ENCODE results near the gene TREX2. TPM values are rescaled to one million over a fixed set of nuclear protein-coding genes. Genes with fewer than 3 reads are reported as not detected.

TREX2 gene
- total and polyA plus RNA-seq, 7 experiments from 2014 or later: 0.25 to 5.5 (median 2.8) TPM

DNA sequence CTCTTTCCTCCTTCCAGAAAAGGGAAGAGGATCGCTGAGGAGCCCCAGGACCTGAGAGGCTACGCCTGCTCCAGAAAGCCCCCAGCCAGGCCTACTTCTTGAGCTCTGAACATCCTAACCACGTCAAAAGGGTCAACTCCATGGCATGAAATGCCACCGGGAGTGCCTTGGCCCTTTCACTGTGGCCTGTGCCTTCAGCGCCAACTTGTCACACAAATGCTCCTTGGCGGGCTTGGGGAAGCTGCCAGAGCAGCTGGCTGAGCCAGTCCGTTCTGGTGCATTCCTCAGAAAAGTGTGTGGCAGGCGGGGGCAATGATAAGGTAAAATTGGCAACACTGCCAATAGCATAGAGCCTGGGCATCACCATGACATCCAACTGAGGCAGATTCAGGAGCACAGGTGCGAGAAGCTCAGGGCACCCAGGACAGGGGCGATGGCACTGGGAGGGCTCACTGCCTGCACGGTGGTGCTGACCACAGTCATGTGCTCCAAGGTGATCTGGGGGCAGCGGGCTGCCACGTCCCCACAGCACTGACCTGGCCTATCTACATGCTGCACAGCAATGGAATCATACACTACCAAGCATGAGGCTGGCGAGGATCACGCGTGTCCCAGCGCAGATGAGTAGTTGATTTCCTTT is 12.1 kb upstream of the TREX2 start:
- Histone ChIP-seq H3K27me3 (ENCODE audit: control insufficient read depth in 2 of 2, insufficient read depth in 2 of 2, low read length in 2 of 2) (no peaks in the 10 kb centered on the region), H3K27ac (ENCODE audit: low read depth, low read length) (no peak overlapping the region), H3K36me3 (ENCODE audit: control insufficient read depth in 2 of 3, insufficient read depth in 3 of 3, low read length in 3 of 3) (peaks cover 0 to 46% (median 0%) of the 10 kb centered on the region in 3 experiments), H3K4me1 (ENCODE audit: control insufficient read depth in 2 of 2, insufficient read depth in 2 of 2, low read length in 2 of 2) (no peaks in the 10 kb centered on the region), H3K4me3 (ENCODE audit: low read length) (no peak overlapping the region), H3K9me3 (ENCODE audit: control insufficient read depth in 2 of 3, low read length in 3 of 3) (no peaks in the 10 kb centered on the region)
- DNase-seq (no peak), ATAC-seq (no peak)
- no peaks in the 10 kb centered on the region for H3K27me3 Mint-ChIP-seq
- POLR2A ChIA-PET: no interaction called here
- H3K4me3 Mint-ChIP-seq: no peak overlapping the region
- peaks cover 0 to 9% (median 2%) of the 10 kb centered on the region in 5 donors for H3K36me3 Mint-ChIP-seq
- H3K4me1 Mint-ChIP-seq: peaks cover 0 to 3% (median 0%) of the 10 kb centered on the region in 7 donors
- H3K27ac Mint-ChIP-seq: no peak overlapping the region
- H3K9me3 Mint-ChIP-seq: no peaks in the 10 kb centered on the region
- CTCF ChIA-PET: interaction anchor here (0.6 to 1.3 kb wide), 2 partner anchors 49 to 187 kb away, joined by 3 read pairs; no protein-coding TSS in a partner anchor
- intact Hi-C loops (cut with micrococcal nuclease): no loop called here

DNA sequence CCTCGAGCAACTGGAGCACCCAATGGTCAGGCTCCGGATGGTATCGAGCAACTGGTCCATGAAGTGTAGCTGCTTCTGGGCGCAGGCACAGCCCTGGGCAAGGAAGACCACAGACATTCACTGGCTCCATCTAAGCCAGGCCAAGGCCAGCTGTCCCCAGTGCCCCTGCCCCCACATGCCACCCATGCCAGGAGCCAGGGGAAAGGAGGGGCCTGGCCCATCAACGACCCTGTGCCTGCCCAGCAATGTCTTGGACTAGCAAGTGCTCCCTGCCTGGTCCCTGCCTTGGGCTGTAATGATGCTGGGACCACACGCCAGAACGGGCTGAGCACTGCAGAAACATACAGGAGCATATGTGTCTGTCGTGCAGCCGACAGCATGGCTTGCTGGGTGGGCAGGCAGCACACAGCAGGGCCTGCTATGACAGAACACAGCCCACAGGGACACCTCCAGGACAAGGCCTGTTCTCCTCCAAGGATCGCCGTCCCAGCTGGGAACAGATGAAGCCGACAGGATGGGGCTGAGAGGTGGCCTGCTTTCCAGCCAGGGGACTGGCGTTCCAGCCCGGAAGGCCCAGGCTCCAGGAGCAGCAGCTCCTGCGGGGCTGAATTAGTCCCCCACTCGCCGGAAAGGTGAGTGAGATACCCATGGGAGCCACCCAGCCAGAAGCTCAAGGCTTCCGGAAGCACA is 11.4 kb upstream of the TREX2 start:
- CTCF ChIA-PET: interaction anchor here (1.3 kb wide), 1 partner anchor 50 kb away, joined by 3 read pairs; no protein-coding TSS in a partner anchor
- POLR2A ChIA-PET: no interaction called here
- intact Hi-C loops (cut with micrococcal nuclease): no loop called here
- H3K9me3 ChIP-seq (ENCODE audit: control insufficient read depth in 2 of 3, low read length in 3 of 3): no peaks in the 10 kb centered on the region
- Mint-ChIP-seq H3K27ac (no peak overlapping the region), H3K9me3 (no peaks in the 10 kb centered on the region), H3K36me3 (peaks cover 0 to 9% (median 2%) of the 10 kb centered on the region in 5 donors), H3K4me1 (peaks cover 0 to 3% (median 0%) of the 10 kb centered on the region in 7 donors), H3K27me3 (no peaks in the 10 kb centered on the region), H3K4me3 (no peak overlapping the region)
- H3K36me3 ChIP-seq (ENCODE audit: control insufficient read depth in 2 of 3, insufficient read depth in 3 of 3, low read length in 3 of 3): peaks cover 0 to 43% (median 0%) of the 10 kb centered on the region in 3 experiments
- no peak for ATAC-seq
- no peak overlapping the region for H3K4me3 ChIP-seq (ENCODE audit: low read length)
- H3K27me3 ChIP-seq (ENCODE audit: control insufficient read depth in 2 of 2, insufficient read depth in 2 of 2, low read length in 2 of 2): no peaks in the 10 kb centered on the region
- no peak overlapping the region for H3K27ac ChIP-seq (ENCODE audit: low read depth, low read length)
- DNase-seq: no peak
- no peaks in the 10 kb centered on the region for H3K4me1 ChIP-seq (ENCODE audit: control insufficient read depth in 2 of 2, insufficient read depth in 2 of 2, low read length in 2 of 2)

DNA sequence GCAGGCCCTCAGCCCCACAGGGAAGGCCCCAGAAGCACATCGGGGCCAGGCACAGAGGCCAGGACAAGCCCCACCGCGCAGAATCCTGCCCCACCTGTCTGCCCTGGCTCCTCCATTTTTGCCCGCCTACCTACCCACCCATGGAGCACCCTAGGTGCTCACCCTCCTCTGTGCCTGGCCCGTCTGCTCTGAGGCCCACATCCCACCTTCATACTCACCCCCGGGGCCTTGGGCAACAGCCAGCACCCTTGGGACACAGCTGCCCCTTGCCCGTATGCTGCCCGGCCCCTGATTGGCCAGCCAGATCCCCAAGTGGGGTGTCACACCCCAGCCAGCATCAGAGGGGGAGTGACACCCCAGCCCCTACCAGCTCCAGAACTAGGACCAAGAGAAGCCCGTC is 10.8 kb upstream of the TREX2 start:
- H3K4me1 ChIP-seq (ENCODE audit: control insufficient read depth in 2 of 2, insufficient read depth in 2 of 2, low read length in 2 of 2): no peaks in the 10 kb centered on the region
- H3K27ac ChIP-seq (ENCODE audit: low read depth, low read length): no peak overlapping the region
- DNase-seq: no peak
- Mint-ChIP-seq H3K4me3 (no peak overlapping the region), H3K27ac (no peak overlapping the region), H3K36me3 (peaks cover 0 to 9% (median 2%) of the 10 kb centered on the region in 5 donors), H3K9me3 (no peaks in the 10 kb centered on the region), H3K4me1 (peaks cover 0 to 3% (median 0%) of the 10 kb centered on the region in 7 donors), H3K27me3 (no peaks in the 10 kb centered on the region)
- no peaks in the 10 kb centered on the region for H3K27me3 ChIP-seq (ENCODE audit: control insufficient read depth in 2 of 2, insufficient read depth in 2 of 2, low read length in 2 of 2)
- ChIA-PET POLR2A (no interaction called here), CTCF (no interaction called here)
- intact Hi-C loops (cut with micrococcal nuclease): no loop called here
- no peak for ATAC-seq
- no peaks in the 10 kb centered on the region for H3K9me3 ChIP-seq (ENCODE audit: control insufficient read depth in 2 of 3, low read length in 3 of 3)
- peaks cover 0 to 41% (median 0%) of the 10 kb centered on the region in 3 experiments for H3K36me3 ChIP-seq (ENCODE audit: control insufficient read depth in 2 of 3, insufficient read depth in 3 of 3, low read length in 3 of 3)
- H3K4me3 ChIP-seq (ENCODE audit: low read length): no peak overlapping the region

DNA sequence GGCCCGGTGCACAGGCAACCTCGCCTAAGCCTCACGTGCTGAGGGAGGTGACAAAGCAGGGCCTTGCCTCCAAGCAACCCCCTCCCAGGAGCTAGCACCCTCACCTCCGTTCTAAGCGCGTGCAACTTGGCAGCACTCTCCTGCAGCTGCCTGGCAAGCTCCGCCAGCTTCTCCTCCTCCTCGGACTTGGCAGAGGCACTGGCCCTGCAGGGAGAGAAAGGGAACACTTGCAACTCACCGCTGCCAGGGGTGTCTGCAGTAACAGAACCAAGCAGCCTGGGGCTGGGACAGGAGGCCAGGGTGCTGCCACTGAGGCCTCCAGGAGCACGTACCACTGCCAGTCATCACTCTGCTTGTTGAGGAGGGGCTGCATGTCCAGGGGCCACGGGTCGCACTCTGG is 10.3 kb upstream of the TREX2 start:
- peaks cover 0 to 3% (median 0%) of the 10 kb centered on the region in 7 donors for H3K4me1 Mint-ChIP-seq
- no peak for ATAC-seq
- ChIA-PET CTCF (interaction anchor here (0.8 kb wide), 1 partner anchor 90 kb away, joined by 3 read pairs; no protein-coding TSS in a partner anchor), POLR2A (no interaction called here)
- Histone ChIP-seq H3K9me3 (ENCODE audit: control insufficient read depth in 2 of 3, low read length in 3 of 3) (no peaks in the 10 kb centered on the region), H3K27ac (ENCODE audit: low read depth, low read length) (no peak overlapping the region), H3K4me3 (ENCODE audit: low read length) (no peak overlapping the region), H3K36me3 (ENCODE audit: control insufficient read depth in 2 of 3, insufficient read depth in 3 of 3, low read length in 3 of 3) (peaks cover 0 to 44% (median 0%) of the 10 kb centered on the region in 3 experiments), H3K27me3 (ENCODE audit: control insufficient read depth in 2 of 2, insufficient read depth in 2 of 2, low read length in 2 of 2) (no peaks in the 10 kb centered on the region), H3K4me1 (ENCODE audit: control insufficient read depth in 2 of 2, insufficient read depth in 2 of 2, low read length in 2 of 2) (no peaks in the 10 kb centered on the region)
- no peak overlapping the region for H3K27ac Mint-ChIP-seq
- intact Hi-C loops (cut with micrococcal nuclease): no loop called here
- H3K27me3 Mint-ChIP-seq: no peaks in the 10 kb centered on the region
- no peak for DNase-seq
- H3K9me3 Mint-ChIP-seq: no peaks in the 10 kb centered on the region
- H3K36me3 Mint-ChIP-seq: peaks cover 0 to 9% (median 2%) of the 10 kb centered on the region in 5 donors
- no peak overlapping the region for H3K4me3 Mint-ChIP-seq

DNA sequence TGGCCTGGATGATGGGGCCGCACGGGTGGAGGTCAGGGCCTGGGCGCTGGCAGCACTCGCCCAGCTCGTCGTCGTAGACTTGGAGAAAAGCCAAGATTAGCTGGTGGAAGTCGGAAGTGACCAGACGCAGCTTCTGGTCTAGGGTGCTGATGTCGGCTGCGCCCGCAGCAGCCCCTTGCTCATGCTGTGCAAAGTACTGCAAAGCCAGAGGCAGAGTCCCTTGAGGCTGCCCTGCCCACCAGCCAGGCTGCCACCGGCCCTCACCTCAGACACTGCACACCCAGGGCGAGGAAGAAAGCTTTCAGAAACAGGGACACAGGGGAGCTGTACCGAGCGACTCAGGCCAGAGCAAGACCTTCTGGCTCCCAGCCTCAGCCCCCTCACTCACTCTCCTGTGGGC is 9.7 kb upstream of the TREX2 start:
- ChIA-PET POLR2A (no interaction called here), CTCF (interaction anchor here (0.8 kb wide), 1 partner anchor 90 kb away, joined by 3 read pairs; no protein-coding TSS in a partner anchor)
- H3K27ac Mint-ChIP-seq: no peak overlapping the region
- Histone ChIP-seq H3K4me1 (ENCODE audit: control insufficient read depth in 2 of 2, insufficient read depth in 2 of 2, low read length in 2 of 2) (no peaks in the 10 kb centered on the region), H3K9me3 (ENCODE audit: control insufficient read depth in 2 of 3, low read length in 3 of 3) (no peaks in the 10 kb centered on the region), H3K4me3 (ENCODE audit: low read length) (no peak overlapping the region), H3K27me3 (ENCODE audit: control insufficient read depth in 2 of 2, insufficient read depth in 2 of 2, low read length in 2 of 2) (no peaks in the 10 kb centered on the region), H3K27ac (ENCODE audit: low read depth, low read length) (no peak overlapping the region), H3K36me3 (ENCODE audit: control insufficient read depth in 2 of 3, insufficient read depth in 3 of 3, low read length in 3 of 3) (peaks cover 0 to 44% (median 0%) of the 10 kb centered on the region in 3 experiments)
- H3K4me1 Mint-ChIP-seq: no peaks in the 10 kb centered on the region
- DNase-seq (no peak), ATAC-seq (no peak)
- H3K9me3 Mint-ChIP-seq: no peaks in the 10 kb centered on the region
- no peak overlapping the region for H3K4me3 Mint-ChIP-seq
- H3K36me3 Mint-ChIP-seq: peaks cover 0 to 9% (median 0%) of the 10 kb centered on the region in 5 donors
- no peaks in the 10 kb centered on the region for H3K27me3 Mint-ChIP-seq
- intact Hi-C loops (cut with micrococcal nuclease): no loop called here

DNA sequence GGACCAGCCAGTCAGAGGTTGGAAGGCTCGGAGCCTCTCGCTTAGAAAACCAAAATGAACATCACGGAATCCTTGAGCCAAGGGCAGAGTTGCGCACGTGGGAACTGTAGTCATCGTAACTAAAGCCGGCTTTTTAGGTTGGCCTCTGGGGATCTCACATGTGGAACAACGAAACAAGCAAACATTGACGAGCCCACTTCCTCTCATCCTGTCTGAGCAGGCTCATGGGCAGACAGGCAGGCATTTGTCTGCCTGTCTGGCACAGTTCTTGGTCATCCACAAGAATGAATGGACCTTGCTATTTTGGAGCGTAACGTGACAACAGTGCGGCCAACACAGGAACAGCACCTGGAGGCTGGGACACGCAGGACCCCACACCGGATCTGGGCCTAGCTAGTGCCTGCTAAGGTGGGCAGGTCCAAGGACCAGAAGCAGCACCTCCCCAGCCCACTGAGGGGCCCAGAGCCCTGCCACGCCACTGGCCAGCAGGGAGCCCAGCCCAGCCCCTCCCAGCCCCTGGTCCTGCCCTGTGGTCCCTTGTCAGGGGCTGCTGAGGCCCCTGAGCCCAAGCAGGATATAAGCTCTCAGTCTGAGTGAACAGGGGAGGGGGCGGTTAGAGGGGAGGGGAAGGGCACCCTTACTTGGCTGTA is 9.2 kb upstream of the TREX2 start:
- Histone ChIP-seq H3K36me3 (ENCODE audit: control insufficient read depth in 2 of 3, insufficient read depth in 3 of 3, low read length in 3 of 3) (peaks cover 0 to 49% (median 0%) of the 10 kb centered on the region in 3 experiments), H3K27ac (ENCODE audit: low read depth, low read length) (no peak overlapping the region), H3K9me3 (ENCODE audit: control insufficient read depth in 2 of 3, low read length in 3 of 3) (no peaks in the 10 kb centered on the region), H3K4me1 (ENCODE audit: control insufficient read depth in 2 of 2, insufficient read depth in 2 of 2, low read length in 2 of 2) (no peaks in the 10 kb centered on the region), H3K27me3 (ENCODE audit: control insufficient read depth in 2 of 2, insufficient read depth in 2 of 2, low read length in 2 of 2) (no peaks in the 10 kb centered on the region), H3K4me3 (ENCODE audit: low read length) (no peak overlapping the region)
- Mint-ChIP-seq H3K4me1 (no peaks in the 10 kb centered on the region), H3K4me3 (no peak overlapping the region), H3K27ac (peak overlapping the region in 1 of 9 donors; percentile 55), H3K27me3 (no peaks in the 10 kb centered on the region), H3K9me3 (no peaks in the 10 kb centered on the region), H3K36me3 (peaks cover 0 to 9% (median 0%) of the 10 kb centered on the region in 5 donors)
- POLR2A ChIA-PET: no interaction called here
- no peak for DNase-seq
- CTCF ChIA-PET: no interaction called here
- intact Hi-C loops (cut with micrococcal nuclease): no loop called here
- ATAC-seq: no peak

Data from naive thymus-derived CD4-positive, alpha-beta T cell (primary cell).